Activated T-helper 17 cell treated with anti-CD3 and anti-CD28 coated beads, Interleukin-2, amount 50 U/mL, for 72 hours (primary cell): ENCODE results near the gene HDX. TPM values are rescaled to one million over a fixed set of nuclear protein-coding genes. Genes with fewer than 3 reads are reported as not detected.
"Not testable (repeated sequence)": the region's sequence is repeated elsewhere in the genome, so short reads cannot be mapped to it uniquely, and the experiment has no call there.

Experiments
- ATAC-seq: fragments of 150-1000 bp; cut with Tn5 transposase; replicated peaks from 2 replicates; pipeline ENCODE4 v1.10.0; 2021; ENCODE audit warnings: mild to moderate bottlenecking, moderate library complexity
- H3K27ac Mint-ChIP-seq: one replicate; pipeline ENCODE4 v1.8.0; 2022; ENCODE audit warnings: mixed read lengths
- H3K27me3 Mint-ChIP-seq: one replicate; pipeline ENCODE4 v1.8.0; 2022; ENCODE audit warnings: mixed read lengths
- H3K36me3 Mint-ChIP-seq: one replicate; pipeline ENCODE4 v1.8.0; 2022; ENCODE audit warnings: low read depth, mild to moderate bottlenecking, mixed read lengths
- H3K4me1 Mint-ChIP-seq: one replicate; pipeline ENCODE4 v1.8.0; 2022; ENCODE audit warnings: mixed read lengths
- H3K4me3 Mint-ChIP-seq: one replicate; pipeline ENCODE4 v1.8.0; 2022; ENCODE audit warnings: mild to moderate bottlenecking, mixed read lengths
- H3K9me3 Mint-ChIP-seq: one replicate; pipeline ENCODE4 v1.8.0; 2022; ENCODE audit warnings: mixed read lengths
- total RNA-seq, 2 donors: library from RNA; stranded (reverse); gene quantifications; one replicate each; pipeline ENCODE4 v1.2.3, GENCODE V29; 2022

Gene HDX
- total RNA-seq, 2 donors from 2014 or later: 1.8 to 2.3 TPM

DNA sequence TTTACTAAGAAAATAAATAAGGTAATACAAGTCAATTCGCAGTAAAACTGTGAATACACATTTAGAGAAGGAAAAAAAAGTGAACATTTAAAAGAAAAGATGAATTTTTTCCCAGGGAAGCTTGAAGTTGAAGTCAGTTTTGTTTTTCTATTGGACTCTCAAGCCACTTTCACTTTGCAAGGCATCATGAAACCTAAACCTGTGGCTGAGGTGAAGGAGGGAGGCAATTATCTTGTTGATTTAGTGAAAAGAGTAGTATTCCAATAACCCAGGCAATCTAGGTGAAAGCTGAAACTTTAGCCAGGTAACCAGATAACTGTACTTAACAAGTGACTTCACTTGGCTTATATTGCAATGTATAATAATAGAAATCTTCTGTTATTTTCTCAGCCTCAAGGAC lies 138.6 kb downstream of the HDX start:
- no peaks in the 10 kb centered on the region for H3K36me3 Mint-ChIP-seq
- H3K4me3 Mint-ChIP-seq: no peak overlapping the region
- H3K4me1 Mint-ChIP-seq: no peaks in the 10 kb centered on the region
- H3K9me3 Mint-ChIP-seq: no peaks in the 10 kb centered on the region
- H3K27ac Mint-ChIP-seq: no peak overlapping the region
- H3K27me3 Mint-ChIP-seq: no peaks in the 10 kb centered on the region
- no peak for ATAC-seq

- no peak overlapping the region for H3K27ac Mint-ChIP-seq
- no peak overlapping the region for H3K4me3 Mint-ChIP-seq
- H3K9me3 Mint-ChIP-seq: no peaks in the 10 kb centered on the region
- H3K36me3 Mint-ChIP-seq: no peaks in the 10 kb centered on the region
- no peak for ATAC-seq
- no peaks in the 10 kb centered on the region for H3K27me3 Mint-ChIP-seq
- H3K4me1 Mint-ChIP-seq: no peaks in the 10 kb centered on the region
These were observed 139.2 kb downstream of the HDX start for GRCh38 chrX:84363051-84363450.

DNA sequence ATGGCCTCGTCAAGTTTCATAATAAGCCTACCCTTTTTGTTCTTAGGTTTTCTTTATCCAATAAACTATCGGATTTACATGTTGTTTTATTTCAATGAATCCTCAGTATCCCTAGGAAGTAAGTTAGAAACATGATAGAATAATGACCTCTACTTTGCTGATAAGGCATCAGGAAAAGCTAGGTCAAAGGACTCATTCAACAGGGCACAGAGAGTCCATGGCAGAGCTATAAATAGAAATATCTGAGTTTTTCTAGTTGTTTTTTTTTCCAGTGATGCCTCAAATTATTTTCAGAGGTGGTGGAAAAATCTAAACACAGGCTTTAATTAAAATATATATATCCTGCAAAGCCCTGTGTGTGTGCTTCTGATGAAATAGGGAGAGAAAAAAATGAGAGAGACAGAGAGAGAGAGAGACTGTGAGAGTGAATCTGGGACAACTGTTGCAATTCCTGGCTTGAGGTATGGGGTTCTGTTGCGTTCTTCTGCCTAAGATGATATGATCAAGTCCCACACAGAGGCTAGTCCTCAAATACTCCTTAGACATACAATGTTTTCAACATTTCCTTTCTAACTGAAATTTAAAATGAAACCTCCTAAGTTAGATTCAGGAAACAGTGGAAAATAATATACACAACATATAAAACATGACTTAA lies 139.9 kb downstream of the HDX start:
- no peak for ATAC-seq
- Mint-ChIP-seq H3K9me3 (no peaks in the 10 kb centered on the region), H3K36me3 (no peaks in the 10 kb centered on the region), H3K27ac (no peak overlapping the region), H3K27me3 (no peaks in the 10 kb centered on the region), H3K4me1 (no peaks in the 10 kb centered on the region), H3K4me3 (no peak overlapping the region)

DNA sequence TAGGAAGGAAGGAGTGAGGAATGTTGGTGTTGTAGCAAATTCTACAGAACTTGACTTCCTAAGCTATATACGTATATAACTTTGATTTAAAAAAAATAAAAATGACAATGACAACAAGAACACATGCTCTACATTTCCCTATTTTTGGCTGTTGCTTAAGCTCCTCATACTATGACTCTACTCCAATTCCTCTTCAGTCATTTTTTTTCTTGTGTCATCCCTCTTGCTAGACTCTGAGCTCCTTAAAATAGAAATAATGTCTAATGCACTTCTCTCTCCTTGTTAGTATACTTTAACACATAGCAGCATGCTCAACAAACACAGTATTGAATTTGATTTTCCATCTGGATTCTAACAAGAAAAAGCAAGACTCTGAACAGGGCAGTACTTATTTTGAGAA lies 144.0 kb downstream of the HDX start:
- no peak overlapping the region for H3K27ac Mint-ChIP-seq
- no peaks in the 10 kb centered on the region for H3K9me3 Mint-ChIP-seq
- H3K4me1 Mint-ChIP-seq: no peaks in the 10 kb centered on the region
- no peak overlapping the region for H3K4me3 Mint-ChIP-seq
- ATAC-seq: no peak
- H3K36me3 Mint-ChIP-seq: no peaks in the 10 kb centered on the region
- H3K27me3 Mint-ChIP-seq: no peaks in the 10 kb centered on the region

GRCh38 chrX:84357296-84357695 lies 145.0 kb downstream of the HDX start:
- H3K9me3 Mint-ChIP-seq: no peaks in the 10 kb centered on the region
- no peaks in the 10 kb centered on the region for H3K36me3 Mint-ChIP-seq
- H3K4me3 Mint-ChIP-seq: no peak overlapping the region
- H3K27me3 Mint-ChIP-seq: no peaks in the 10 kb centered on the region
- no peaks in the 10 kb centered on the region for H3K4me1 Mint-ChIP-seq
- ATAC-seq: no peak
- no peak overlapping the region for H3K27ac Mint-ChIP-seq

- no peaks in the 10 kb centered on the region for H3K27me3 Mint-ChIP-seq
- no peak for ATAC-seq
These were observed 161.3 kb downstream of the HDX start for GRCh38 chrX:84340968-84341367.

GRCh38 chrX:84339507-84340364 lies 162.5 kb downstream of the HDX start:
- ATAC-seq: no peak

More at GRCh38 chrX:84340968-84341367, 161.3 kb downstream of the HDX start:
- no peaks in the 10 kb centered on the region for H3K36me3 Mint-ChIP-seq
- no peak overlapping the region for H3K4me3 Mint-ChIP-seq
- no peak overlapping the region for H3K27ac Mint-ChIP-seq
- no peaks in the 10 kb centered on the region for H3K4me1 Mint-ChIP-seq
- H3K9me3 Mint-ChIP-seq: peaks cover 4% of the 10 kb centered on the region

GRCh38 chrX:84336646-84337045 lies 165.6 kb downstream of the HDX start:
- Mint-ChIP-seq H3K27ac (no peak overlapping the region), H3K4me3 (no peak overlapping the region), H3K9me3 (no peaks in the 10 kb centered on the region), H3K27me3 (no peaks in the 10 kb centered on the region), H3K4me1 (no peaks in the 10 kb centered on the region), H3K36me3 (no peaks in the 10 kb centered on the region)
- no peak for ATAC-seq

More at GRCh38 chrX:84339507-84340364, 162.5 kb downstream of the HDX start:
- H3K4me1 Mint-ChIP-seq: no peaks in the 10 kb centered on the region
- H3K27me3 Mint-ChIP-seq: no peaks in the 10 kb centered on the region
- no peak overlapping the region for H3K27ac Mint-ChIP-seq
- no peaks in the 10 kb centered on the region for H3K36me3 Mint-ChIP-seq
- H3K9me3 Mint-ChIP-seq: peaks cover 4% of the 10 kb centered on the region
- H3K4me3 Mint-ChIP-seq: no peak overlapping the region

DNA sequence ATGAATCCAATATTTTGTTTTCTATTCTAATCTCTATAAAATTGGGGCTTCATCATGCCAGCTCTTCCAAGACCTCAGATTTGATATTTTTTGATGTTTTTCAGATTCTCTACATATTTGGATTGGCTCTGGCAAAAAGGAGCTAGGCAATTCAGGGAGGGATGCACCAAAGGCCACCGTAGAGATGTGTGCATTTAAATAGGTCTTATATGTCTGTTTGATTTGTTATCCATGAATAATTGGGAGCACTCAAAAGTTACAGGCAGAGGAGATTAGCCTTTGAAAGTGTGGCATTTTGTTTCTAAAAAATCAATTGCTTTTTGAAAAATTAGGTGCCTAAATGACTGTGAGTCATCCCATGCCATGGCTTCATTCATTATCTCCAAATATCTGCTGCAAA lies 167.1 kb downstream of the HDX start:
- Mint-ChIP-seq H3K4me1 (no peaks in the 10 kb centered on the region), H3K4me3 (no peak overlapping the region), H3K9me3 (no peaks in the 10 kb centered on the region), H3K27me3 (no peaks in the 10 kb centered on the region), H3K36me3 (no peaks in the 10 kb centered on the region), H3K27ac (no peak overlapping the region)
- no peak for ATAC-seq

- no peak overlapping the region for H3K27ac Mint-ChIP-seq
- H3K9me3 Mint-ChIP-seq: no peaks in the 10 kb centered on the region
- no peaks in the 10 kb centered on the region for H3K36me3 Mint-ChIP-seq
- ATAC-seq: no peak
- no peak overlapping the region for H3K4me3 Mint-ChIP-seq
- no peaks in the 10 kb centered on the region for H3K27me3 Mint-ChIP-seq
- H3K4me1 Mint-ChIP-seq: no peaks in the 10 kb centered on the region
These were observed 180.0 kb downstream of the HDX start for GRCh38 chrX:84322083-84322827.

GRCh38 chrX:84320614-84321013 lies 181.6 kb downstream of the HDX start:
- H3K4me3 Mint-ChIP-seq: no peak overlapping the region
- no peaks in the 10 kb centered on the region for H3K9me3 Mint-ChIP-seq
- no peak overlapping the region for H3K27ac Mint-ChIP-seq
- H3K36me3 Mint-ChIP-seq: no peaks in the 10 kb centered on the region
- no peak for ATAC-seq
- no peaks in the 10 kb centered on the region for H3K27me3 Mint-ChIP-seq
- H3K4me1 Mint-ChIP-seq: no peaks in the 10 kb centered on the region

- H3K27me3 Mint-ChIP-seq: no peaks in the 10 kb centered on the region
- H3K36me3 Mint-ChIP-seq: no peaks in the 10 kb centered on the region
- H3K4me3 Mint-ChIP-seq: no peak overlapping the region
- H3K27ac Mint-ChIP-seq: no peak overlapping the region
- ATAC-seq: no peak
- no peaks in the 10 kb centered on the region for H3K9me3 Mint-ChIP-seq
- H3K4me1 Mint-ChIP-seq: no peaks in the 10 kb centered on the region
These were observed 182.2 kb downstream of the HDX start for GRCh38 chrX:84320023-84320422.

GRCh38 chrX:84318661-84319060 lies 183.6 kb downstream of the HDX start:
- Mint-ChIP-seq H3K27ac (no peak overlapping the region), H3K36me3 (no peaks in the 10 kb centered on the region), H3K4me3 (no peak overlapping the region), H3K9me3 (peaks cover 2% of the 10 kb centered on the region), H3K4me1 (no peaks in the 10 kb centered on the region), H3K27me3 (no peaks in the 10 kb centered on the region)
- no peak for ATAC-seq

DNA sequence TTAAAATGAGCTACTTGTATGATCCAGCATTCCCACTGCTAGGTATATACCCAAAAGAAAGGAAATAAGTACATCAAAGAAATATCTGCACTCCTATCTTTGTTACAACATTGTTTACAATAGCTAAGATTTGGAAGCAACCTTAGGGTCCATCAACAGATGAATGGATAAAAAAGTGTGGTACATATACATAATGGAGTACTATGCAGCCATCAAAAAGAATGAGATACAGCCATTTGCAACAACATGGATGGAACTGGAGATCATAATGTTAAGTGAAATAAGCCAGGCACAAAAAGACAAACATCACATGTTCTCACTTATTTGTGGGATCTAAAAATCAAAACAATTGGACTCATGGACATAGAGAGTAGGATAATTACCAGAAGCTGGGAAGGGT lies 186.3 kb downstream of the HDX start:
- not testable (repeated sequence) for H3K4me1 Mint-ChIP-seq, ATAC-seq, H3K9me3 Mint-ChIP-seq, H3K4me3 Mint-ChIP-seq, H3K27me3 Mint-ChIP-seq, H3K36me3 Mint-ChIP-seq, H3K27ac Mint-ChIP-seq
